ENCODE results near the gene GBE1.

GBE1 gene

GRCh38 chr3:81602781-81603180, 158.7 kb downstream of the GBE1 start:
- DNase-seq = no peak

DNA sequence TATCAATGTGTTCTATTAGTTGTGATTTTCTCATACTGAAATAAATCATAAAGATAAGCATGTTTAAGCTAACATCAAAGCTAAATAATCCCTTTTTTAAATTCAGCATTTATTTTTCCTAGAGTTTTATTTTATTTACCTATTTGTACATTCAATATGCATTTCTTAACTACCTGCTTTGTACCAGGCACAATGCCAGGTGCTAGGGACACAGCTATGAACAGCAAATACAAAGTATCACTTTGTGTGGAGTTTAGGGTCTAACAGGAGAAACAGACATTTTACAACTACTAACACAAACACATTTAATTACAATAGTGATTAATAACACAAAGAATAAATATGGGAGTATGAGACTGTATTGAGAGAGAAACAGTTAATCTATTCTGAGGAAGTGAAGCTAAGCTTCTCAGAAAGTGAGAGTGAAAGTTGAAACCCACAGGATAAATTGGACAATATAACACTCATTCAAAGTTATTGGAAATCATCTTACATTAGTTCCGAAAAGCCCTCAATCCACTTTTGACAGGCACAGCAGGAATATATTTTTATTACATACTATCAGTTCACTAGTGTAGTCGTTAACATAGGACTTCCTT, 159.6 kb downstream of the GBE1 start:
- no peak for DNase-seq

DNA sequence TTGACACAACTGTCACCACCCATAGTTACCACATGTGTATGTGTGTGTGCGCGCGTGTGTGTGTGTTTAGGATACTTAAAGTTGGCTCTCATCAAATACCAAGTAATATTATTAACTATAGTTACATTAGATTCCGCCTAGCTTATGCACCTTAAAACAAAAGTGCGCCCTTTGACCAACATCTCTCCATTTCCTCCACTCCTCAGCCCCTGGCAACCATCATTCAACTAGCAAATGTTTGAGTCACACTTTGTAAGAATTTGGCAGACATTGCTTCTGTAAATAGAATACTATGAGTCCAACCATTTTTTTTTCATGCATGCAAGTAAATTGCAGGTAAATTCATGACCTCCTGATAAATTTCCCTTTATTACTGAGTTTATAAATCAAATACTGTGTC, 169.3 kb downstream of the GBE1 start:
- DNase-seq = no peak

GRCh38 chr3:81585937-81586336, 175.5 kb downstream of the GBE1 start:
- no peak for DNase-seq

DNA sequence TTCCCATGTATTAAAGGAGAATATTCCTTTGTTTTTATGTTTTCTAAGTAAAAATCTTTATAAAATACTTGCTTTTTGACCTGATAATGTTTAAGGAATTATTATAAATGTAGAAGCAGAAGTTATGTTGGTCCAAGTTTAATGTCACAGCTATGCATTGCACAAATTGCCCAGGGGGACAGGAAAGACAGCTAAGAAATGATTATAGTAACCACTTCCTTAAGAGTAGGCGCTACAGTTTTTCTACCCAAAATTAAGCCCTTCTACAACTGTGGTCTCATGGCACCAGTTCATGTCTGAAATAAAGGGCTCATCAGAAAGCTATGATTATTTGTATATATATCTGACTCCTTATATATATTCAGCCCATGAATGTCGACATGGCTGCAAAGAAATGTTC, 176.4 kb downstream of the GBE1 start:
- no peak for DNase-seq

DNA sequence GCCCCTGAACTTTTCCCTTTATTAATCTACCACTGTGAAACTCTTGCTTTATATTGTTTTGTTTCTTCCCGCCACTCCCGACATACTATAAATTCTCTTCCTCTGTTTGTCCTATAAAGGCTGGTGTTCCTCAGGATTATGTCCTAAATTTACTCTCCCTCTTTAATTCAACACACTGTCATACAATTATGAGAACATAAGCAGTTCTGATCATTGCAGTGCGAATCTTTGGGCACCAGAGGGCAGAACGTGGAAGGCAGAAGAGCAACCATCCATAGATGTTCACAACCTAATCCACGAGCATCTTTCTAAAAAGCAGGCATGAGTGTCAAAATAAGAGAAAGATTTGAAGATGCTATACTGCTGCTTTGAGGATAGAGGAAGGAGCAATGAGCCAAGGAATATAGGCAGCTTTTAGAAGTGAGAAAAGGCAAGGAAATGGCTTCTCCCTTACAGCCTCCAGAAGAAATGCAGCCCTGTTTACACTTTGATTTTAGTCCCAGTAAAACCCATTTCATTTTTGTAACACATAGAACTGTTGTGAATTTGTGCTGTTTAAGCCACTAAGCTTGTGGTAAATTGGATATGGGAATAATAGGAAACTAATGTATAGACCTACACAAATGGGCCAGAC, 179.4 kb downstream of the GBE1 start:
- DNase-seq = no peak

GRCh38 chr3:81580355-81580754, 181.1 kb downstream of the GBE1 start:
- DNase-seq = no peak

- no peak for DNase-seq
These were observed 181.7 kb downstream of the GBE1 start for GRCh38 chr3:81579744-81580143.

- no peak for DNase-seq
These were observed 189.2 kb downstream of the GBE1 start for GRCh38 chr3:81572201-81572756.

DNA sequence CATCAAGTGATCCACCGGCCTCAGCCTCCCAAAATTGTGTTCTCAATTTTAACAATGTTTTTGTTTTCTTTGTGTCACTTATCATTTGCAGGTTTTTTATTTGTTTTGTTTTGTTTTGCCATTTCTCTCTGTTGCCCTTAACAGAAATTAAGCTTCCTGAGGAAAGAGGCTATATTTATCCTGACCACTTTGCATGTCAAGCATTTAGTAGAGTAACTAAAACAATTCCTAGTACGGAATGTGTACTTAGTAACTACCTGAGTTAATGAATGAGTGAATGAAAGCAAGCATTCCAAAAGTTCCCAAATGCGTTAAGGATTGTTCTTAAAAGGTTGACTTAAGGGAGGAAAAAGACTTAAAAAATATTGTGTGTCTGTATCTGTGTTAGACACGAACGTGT, 193.1 kb downstream of the GBE1 start:
- DNase-seq = no peak

GRCh38 chr3:81565041-81565440, 196.4 kb downstream of the GBE1 start:
- no peak for DNase-seq

DNA sequence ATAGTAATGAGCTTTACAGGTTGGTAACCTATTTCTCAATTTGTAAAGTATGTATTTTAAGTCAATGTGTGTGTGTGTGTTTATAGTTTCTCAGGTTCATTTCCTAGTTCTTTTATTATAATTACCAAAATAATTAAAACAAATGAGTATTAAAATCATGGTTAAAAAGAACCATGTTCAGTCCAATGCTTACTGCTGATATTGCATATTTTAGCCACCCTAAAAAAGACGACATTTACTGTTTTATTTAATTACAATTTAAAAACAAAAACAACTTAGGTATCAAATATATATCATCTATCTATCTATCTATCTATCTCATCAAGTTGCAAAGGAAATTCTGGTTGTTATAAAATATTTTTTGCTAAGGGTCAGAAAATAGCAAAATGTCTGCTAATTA, 203.3 kb downstream of the GBE1 start:
- DNase-seq = no peak

DNA sequence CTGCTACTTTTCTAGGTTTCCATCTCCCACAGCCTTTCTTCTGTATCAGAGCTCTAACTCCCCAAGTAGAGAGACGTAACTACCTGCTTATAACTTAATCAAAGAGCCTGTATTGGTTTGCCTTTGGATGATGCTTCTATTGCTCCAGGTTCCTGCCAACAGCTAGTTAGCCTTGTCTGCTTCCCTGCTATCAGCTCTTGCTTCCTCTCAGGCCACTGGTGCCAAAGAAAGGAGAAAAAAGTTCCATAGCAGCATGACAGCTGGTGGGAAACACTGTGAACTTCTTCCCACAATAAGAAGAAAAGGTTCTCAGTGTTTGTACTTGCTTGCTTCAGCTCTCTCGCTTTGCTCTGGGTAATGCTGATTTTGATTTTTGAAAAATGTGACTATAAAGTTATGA, 206.6 kb downstream of the GBE1 start:
- DNase-seq = no peak

- no peak for DNase-seq
These were observed 207.1 kb downstream of the GBE1 start for GRCh38 chr3:81554388-81554787.

DNA sequence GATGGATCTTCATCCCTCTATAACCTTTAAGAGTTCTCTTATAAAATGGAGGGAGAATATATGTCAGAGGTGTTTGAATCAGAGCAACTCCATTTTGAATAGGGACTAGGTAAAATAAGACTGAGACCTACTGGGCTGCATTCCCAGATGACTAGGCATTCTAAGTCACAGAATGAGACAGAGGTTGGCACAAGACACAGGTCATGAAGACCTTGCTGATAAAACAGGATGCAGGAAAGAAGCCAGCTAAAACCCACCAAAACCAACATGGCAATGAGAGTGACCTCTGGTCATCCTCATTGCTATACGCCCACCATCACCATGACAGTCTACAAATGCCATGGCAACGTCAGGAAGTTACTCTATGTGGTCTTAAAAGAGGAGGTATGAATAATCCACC, 211.0 kb downstream of the GBE1 start:
- no peak for DNase-seq

- DNase-seq = no peak
These were observed 211.6 kb downstream of the GBE1 start for GRCh38 chr3:81549831-81550230.

- no peak for DNase-seq
These were observed 212.1 kb downstream of the GBE1 start for GRCh38 chr3:81549388-81549787.

- DNase-seq = no peak
These were observed 215.9 kb downstream of the GBE1 start for GRCh38 chr3:81545572-81545971.

DNA sequence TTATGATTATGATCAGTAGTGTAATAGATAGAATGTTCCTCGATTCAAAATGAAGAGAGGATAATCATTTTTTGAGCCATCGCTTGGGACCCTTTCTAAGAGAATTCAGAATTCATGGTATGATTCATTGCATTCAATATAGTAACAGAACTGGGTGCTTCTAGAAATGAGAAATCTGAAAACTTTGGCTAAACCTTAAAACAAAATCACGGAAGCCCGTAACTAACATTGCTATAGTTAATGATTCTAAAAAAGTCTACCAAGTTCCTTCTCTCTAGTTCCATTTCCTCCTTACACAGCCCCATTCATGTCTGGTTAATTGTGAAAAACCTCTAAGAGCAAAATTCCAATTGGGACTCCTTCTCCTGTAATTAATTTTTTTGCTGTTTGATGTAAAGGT, 217.1 kb downstream of the GBE1 start:
- DNase-seq = no peak

- DNase-seq = no peak
These were observed 220.7 kb downstream of the GBE1 start for GRCh38 chr3:81540787-81541186.

- no peak for DNase-seq
These were observed 229.6 kb downstream of the GBE1 start for GRCh38 chr3:81531846-81532245.

- no peak for DNase-seq
These were observed 230.2 kb downstream of the GBE1 start for GRCh38 chr3:81531263-81531662.

GRCh38 chr3:81530180-81530939, 231.1 kb downstream of the GBE1 start:
- no peak for DNase-seq

DNA sequence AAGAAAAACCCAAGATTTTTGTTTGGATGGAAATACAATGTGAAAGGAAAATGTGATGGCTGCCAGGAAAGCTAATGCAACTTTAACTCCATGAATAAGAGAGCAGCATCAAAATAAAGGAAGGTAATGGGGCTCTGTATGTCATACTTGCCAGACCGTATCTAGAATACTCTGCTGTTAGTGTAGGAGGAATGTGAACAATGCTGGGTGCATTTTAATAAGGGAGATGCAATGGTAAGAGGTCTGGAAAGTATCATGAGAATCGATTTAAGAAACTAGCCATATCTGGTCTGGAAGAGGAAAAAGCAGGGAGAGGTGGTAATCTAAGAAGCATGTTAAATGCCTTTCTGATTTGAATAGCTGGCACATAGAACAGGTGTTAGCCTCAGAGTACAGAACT, 239.6 kb downstream of the GBE1 start:
- DNase-seq = no peak

Data from GOT3 (cell line).